Karpas-422 (cell line): ENCODE measurements around the gene SNX3. TPM values are rescaled to one million over a fixed set of nuclear protein-coding genes. Genes with fewer than 3 reads are reported as not detected.

Source experiments
- DNase-seq: peaks from one replicate; pipeline ENCODE4 v3.0.0-alpha.2; 2015
- H2AFZ ChIP-seq: fragments of 200-600 bp; sonication (generic); 2 replicates; pipeline ENCODE4 v1.6.1; 2014; ENCODE audit warnings: antibody characterized with exemption, low read length, mixed read lengths
- H3K27ac ChIP-seq: fragments of 200-600 bp; sonication (generic); 2 replicates; pipeline ENCODE4 v1.5.1; 2014; ENCODE audit warnings: mild to moderate bottlenecking, low read length, moderate library complexity
- H3K27me3 ChIP-seq: fragments of 200-600 bp; sonication (generic); 2 replicates; pipeline ENCODE4 v1.6.1; 2014; ENCODE audit warnings: low read length, mixed read lengths
- H3K36me3 ChIP-seq: fragments of 200-600 bp; sonication (generic); 2 replicates; pipeline ENCODE4 v1.6.1; 2014; ENCODE audit warnings: low read length, mixed read lengths; ENCODE audit not compliant: insufficient read depth
- H3K4me1 ChIP-seq: fragments of 200-600 bp; sonication (generic); 2 replicates; pipeline ENCODE4 v1.6.1; 2014; ENCODE audit warnings: mild to moderate bottlenecking, low read length, mixed read lengths
- H3K4me2 ChIP-seq: fragments of 200-600 bp; sonication (generic); 2 replicates; pipeline ENCODE4 v1.6.1; 2014; ENCODE audit warnings: low read length, low read depth, mild to moderate bottlenecking; ENCODE audit not compliant: poor library complexity, severe bottlenecking
- H3K4me3 ChIP-seq: fragments of 200-600 bp; sonication (generic); 2 replicates; pipeline ENCODE4 v1.5.1; 2014; ENCODE audit warnings: mild to moderate bottlenecking, antibody characterized with exemption, low read length, mixed read lengths
- H3K79me2 ChIP-seq: fragments of 200-600 bp; sonication (generic); 2 replicates; pipeline ENCODE4 v1.6.1; 2014; ENCODE audit warnings: mild to moderate bottlenecking, low read length, mixed read lengths
- H3K9ac ChIP-seq: fragments of 200-600 bp; sonication (generic); 2 replicates; pipeline ENCODE4 v1.6.0; 2014; ENCODE audit warnings: low read length
- H3K9me2 ChIP-seq: fragments of 200-600 bp; sonication (generic), shearing (Covaris generic); replicated peaks from 2 replicates; pipeline ENCODE4 v1.6.0; 2014; ENCODE audit warnings: mild to moderate bottlenecking, low read length, moderate library complexity; ENCODE audit not compliant: insufficient read depth
- H3K9me3 ChIP-seq: fragments of 300-700, 200-600 bp; sonication (generic); 2 replicates; pipeline ENCODE4 v1.6.1; 2014; ENCODE audit warnings: low read length, mixed read lengths
- H4K20me1 ChIP-seq: fragments of 200-600 bp; sonication (generic); 2 replicates; pipeline ENCODE4 v1.6.1; 2014; ENCODE audit warnings: mild to moderate bottlenecking, antibody characterized with exemption, low read length, low read depth; ENCODE audit not compliant: insufficient read depth
- total RNA-seq: library from RNA; depleted of rRNA; stranded (reverse); fragments of >200 nt; shearing (Covaris generic); gene quantifications from 2 replicates; pipeline ENCODE4 v1.2.3, GENCODE V29; 2014; ENCODE audit warnings: low replicate concordance

The SNX3 gene
- total RNA-seq, 1 experiment from 2014 or later = 177 TPM

DNA sequence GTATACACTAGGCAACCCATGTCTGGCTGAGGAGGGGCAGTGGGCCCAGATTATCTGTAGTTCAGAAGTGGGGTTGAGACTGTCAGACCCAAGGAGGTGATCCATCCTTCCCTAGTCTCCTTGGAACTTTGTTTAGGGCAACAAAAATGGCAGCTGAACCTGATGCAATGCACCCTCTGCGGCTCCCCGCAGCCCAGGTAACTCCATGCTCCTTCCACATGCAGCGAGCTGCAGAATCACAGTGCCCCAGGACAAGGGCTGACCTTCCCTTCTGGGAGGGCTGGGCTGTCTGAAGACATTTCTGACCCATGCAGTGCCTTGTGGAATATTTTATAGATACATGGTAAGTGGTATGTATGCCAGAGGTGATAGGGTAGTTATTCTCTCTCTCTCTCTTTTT is 65.6 kb downstream of the SNX3 start:
- no peaks in the 10 kb centered on the region for H3K9me3 ChIP-seq
- DNase-seq = no peak
- no peaks in the 10 kb centered on the region for H3K9me2 ChIP-seq
- H3K27me3 ChIP-seq = no peaks in the 10 kb centered on the region
- no peak overlapping the region for H3K4me2 ChIP-seq
- H4K20me1 ChIP-seq = no peaks in the 10 kb centered on the region
- H3K79me2 ChIP-seq = no peaks in the 10 kb centered on the region
- H3K4me3 ChIP-seq = no peak overlapping the region
- no peak overlapping the region for H3K27ac ChIP-seq
- no peak overlapping the region for H3K9ac ChIP-seq
- no peak overlapping the region for H2AFZ ChIP-seq
- no peaks in the 10 kb centered on the region for H3K36me3 ChIP-seq
- no peaks in the 10 kb centered on the region for H3K4me1 ChIP-seq

DNA sequence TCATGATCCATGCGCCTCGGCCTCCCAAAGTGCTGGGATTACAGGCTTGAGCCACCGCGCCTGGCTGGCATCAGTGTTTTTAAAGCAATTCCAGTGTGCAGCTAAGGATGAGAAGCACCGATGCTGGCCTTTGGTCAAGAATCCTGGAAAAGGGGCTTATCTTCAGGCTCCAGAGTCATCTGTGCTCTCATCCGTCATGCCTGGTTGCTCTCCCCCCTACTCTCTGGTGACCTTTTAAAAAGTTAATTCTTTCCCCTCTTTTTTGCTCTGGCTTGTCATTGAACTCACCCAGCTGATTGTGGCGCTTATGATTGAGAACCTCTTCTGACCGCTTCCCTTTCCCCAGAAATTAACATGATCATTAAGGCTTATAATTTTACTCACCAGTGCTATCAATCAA is 66.3 kb downstream of the SNX3 start:
- Histone ChIP-seq H3K27ac (no peak overlapping the region), H2AFZ (no peak overlapping the region), H3K9me2 (no peaks in the 10 kb centered on the region), H3K4me2 (no peak overlapping the region), H3K4me3 (no peak overlapping the region), H3K9ac (no peak overlapping the region), H3K4me1 (no peaks in the 10 kb centered on the region), H3K27me3 (no peaks in the 10 kb centered on the region), H3K36me3 (no peaks in the 10 kb centered on the region), H4K20me1 (no peaks in the 10 kb centered on the region), H3K79me2 (no peaks in the 10 kb centered on the region), H3K9me3 (no peaks in the 10 kb centered on the region)
- DNase-seq = no peak

DNA sequence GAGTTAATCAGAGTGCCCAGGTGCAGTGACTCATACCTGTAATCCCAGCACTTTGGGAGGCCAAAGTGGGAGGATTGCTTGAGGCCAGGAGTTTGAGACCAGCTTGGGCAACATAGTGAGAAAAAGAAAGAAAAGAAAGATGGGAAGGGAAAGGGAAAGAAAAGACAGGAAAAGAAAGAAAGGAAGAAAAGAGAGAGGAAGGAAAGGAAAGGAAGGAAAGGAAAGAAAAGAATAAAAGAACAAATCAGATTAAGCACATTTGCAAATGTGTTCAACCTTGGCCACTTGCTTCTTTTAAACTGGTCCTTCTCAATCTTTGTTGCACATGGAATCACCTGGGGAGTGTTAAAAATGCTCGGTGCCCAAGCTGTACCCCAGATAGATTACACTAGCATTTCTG is 67.0 kb downstream of the SNX3 start:
- no peaks in the 10 kb centered on the region for H3K4me1 ChIP-seq
- no peaks in the 10 kb centered on the region for H3K9me3 ChIP-seq
- H3K9ac ChIP-seq = no peak overlapping the region
- H3K4me2 ChIP-seq = no peak overlapping the region
- no peak overlapping the region for H3K4me3 ChIP-seq
- no peaks in the 10 kb centered on the region for H4K20me1 ChIP-seq
- no peak overlapping the region for H2AFZ ChIP-seq
- no peak for DNase-seq
- no peaks in the 10 kb centered on the region for H3K9me2 ChIP-seq
- H3K36me3 ChIP-seq = no peaks in the 10 kb centered on the region
- H3K27ac ChIP-seq = no peak overlapping the region
- H3K27me3 ChIP-seq = no peaks in the 10 kb centered on the region
- H3K79me2 ChIP-seq = no peaks in the 10 kb centered on the region

DNA sequence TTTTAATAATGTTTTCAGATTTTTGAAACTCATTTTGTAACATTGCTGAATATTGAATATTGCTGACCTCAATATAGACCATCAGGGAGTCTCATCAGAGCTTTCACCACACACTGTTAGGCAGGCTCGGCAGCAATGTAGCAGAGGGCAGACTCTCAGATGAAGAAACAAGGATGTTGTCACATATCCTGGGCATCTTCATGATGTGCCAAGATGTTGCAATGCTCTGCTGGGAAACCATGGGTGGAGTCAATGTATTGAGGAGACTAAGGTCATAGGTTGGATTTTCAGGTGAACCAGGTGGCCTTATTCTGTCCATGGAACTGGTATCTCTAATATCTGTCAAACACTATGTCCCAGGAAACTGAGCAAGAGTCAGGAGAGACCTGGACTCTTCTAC is 67.7 kb downstream of the SNX3 start:
- Histone ChIP-seq H3K79me2 (no peaks in the 10 kb centered on the region), H4K20me1 (no peaks in the 10 kb centered on the region), H3K9me2 (no peaks in the 10 kb centered on the region), H3K27me3 (no peaks in the 10 kb centered on the region), H3K4me2 (no peak overlapping the region), H3K4me1 (no peaks in the 10 kb centered on the region), H2AFZ (no peak overlapping the region), H3K36me3 (no peaks in the 10 kb centered on the region), H3K9ac (no peak overlapping the region), H3K4me3 (no peak overlapping the region), H3K27ac (no peak overlapping the region), H3K9me3 (no peaks in the 10 kb centered on the region)
- DNase-seq = no peak

GRCh38 chr6:108187519-108187918 is 73.3 kb downstream of the SNX3 start:
- no peak for DNase-seq
- Histone ChIP-seq H3K4me1 (no peaks in the 10 kb centered on the region), H3K4me3 (no peak overlapping the region), H3K9ac (no peak overlapping the region), H2AFZ (no peak overlapping the region), H3K27me3 (no peaks in the 10 kb centered on the region), H3K79me2 (no peaks in the 10 kb centered on the region), H4K20me1 (no peaks in the 10 kb centered on the region), H3K27ac (no peak overlapping the region), H3K9me3 (no peaks in the 10 kb centered on the region), H3K36me3 (no peaks in the 10 kb centered on the region), H3K9me2 (no peaks in the 10 kb centered on the region), H3K4me2 (no peak overlapping the region)

- no peak overlapping the region for H2AFZ ChIP-seq
- no peaks in the 10 kb centered on the region for H3K4me1 ChIP-seq
- H3K27me3 ChIP-seq = no peaks in the 10 kb centered on the region
- no peaks in the 10 kb centered on the region for H3K9me3 ChIP-seq
- H3K36me3 ChIP-seq = no peaks in the 10 kb centered on the region
- H3K4me3 ChIP-seq = no peak overlapping the region
- DNase-seq = no peak
- no peak overlapping the region for H3K4me2 ChIP-seq
- no peaks in the 10 kb centered on the region for H4K20me1 ChIP-seq
- no peaks in the 10 kb centered on the region for H3K79me2 ChIP-seq
- no peak overlapping the region for H3K27ac ChIP-seq
- no peaks in the 10 kb centered on the region for H3K9me2 ChIP-seq
- no peak overlapping the region for H3K9ac ChIP-seq
Measured at GRCh38 chr6:108186226-108186625, 74.6 kb downstream of the SNX3 start.

DNA sequence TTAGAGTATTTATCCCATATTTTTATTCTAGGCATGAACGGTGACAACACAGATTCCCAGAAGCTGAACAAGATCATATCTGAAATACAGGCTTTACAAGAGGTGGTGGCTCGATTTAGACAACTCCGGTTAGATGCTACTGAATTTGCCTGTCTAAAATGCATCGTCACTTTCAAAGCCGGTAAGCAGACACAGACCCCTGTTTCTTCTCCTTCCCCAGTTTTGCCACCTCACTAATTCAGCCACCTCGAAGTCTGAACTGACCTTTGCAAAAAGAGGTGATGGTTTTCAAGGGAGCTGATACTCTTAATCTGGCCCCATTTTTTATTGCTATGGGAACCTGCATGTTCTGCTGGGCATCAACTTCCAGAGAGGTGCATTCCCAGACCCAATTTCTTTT is 80.1 kb downstream of the SNX3 start:
- H3K27me3 ChIP-seq = no peaks in the 10 kb centered on the region
- H3K27ac ChIP-seq = no peak overlapping the region
- H3K36me3 ChIP-seq = no peaks in the 10 kb centered on the region
- no peaks in the 10 kb centered on the region for H3K9me3 ChIP-seq
- no peak overlapping the region for H3K4me2 ChIP-seq
- H2AFZ ChIP-seq = no peak overlapping the region
- H4K20me1 ChIP-seq = no peaks in the 10 kb centered on the region
- no peak overlapping the region for H3K9ac ChIP-seq
- H3K4me3 ChIP-seq = no peak overlapping the region
- DNase-seq = no peak
- no peaks in the 10 kb centered on the region for H3K79me2 ChIP-seq
- H3K4me1 ChIP-seq = no peaks in the 10 kb centered on the region
- H3K9me2 ChIP-seq = no peaks in the 10 kb centered on the region

DNA sequence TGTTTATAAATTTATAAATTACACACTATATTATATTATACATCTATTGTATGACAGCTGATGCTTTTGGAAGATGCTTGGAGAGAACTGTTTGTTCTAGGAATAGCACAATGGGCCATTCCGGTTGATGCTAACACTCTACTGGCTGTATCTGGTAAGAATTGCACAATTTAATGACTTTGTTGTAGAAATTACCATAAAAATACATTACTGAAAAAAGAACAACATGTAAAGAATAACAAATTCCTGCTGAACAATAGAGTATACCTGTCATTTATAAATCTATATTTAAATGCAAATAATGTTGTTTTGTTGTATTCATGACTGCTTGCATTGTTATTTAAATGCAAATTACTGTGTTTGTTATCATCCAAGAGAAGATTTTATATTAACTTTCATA is 80.6 kb downstream of the SNX3 start:
- Histone ChIP-seq H3K4me1 (no peaks in the 10 kb centered on the region), H3K9me2 (no peaks in the 10 kb centered on the region), H4K20me1 (no peaks in the 10 kb centered on the region), H3K9ac (no peak overlapping the region), H3K4me2 (no peak overlapping the region), H3K4me3 (no peak overlapping the region), H3K79me2 (no peaks in the 10 kb centered on the region), H3K9me3 (no peaks in the 10 kb centered on the region), H3K27me3 (no peaks in the 10 kb centered on the region), H2AFZ (no peak overlapping the region), H3K27ac (no peak overlapping the region), H3K36me3 (no peaks in the 10 kb centered on the region)
- no peak for DNase-seq

GRCh38 chr6:108179741-108180140 is 81.1 kb downstream of the SNX3 start:
- no peak for DNase-seq
- no peaks in the 10 kb centered on the region for H3K36me3 ChIP-seq
- H3K4me1 ChIP-seq = no peaks in the 10 kb centered on the region
- H4K20me1 ChIP-seq = no peaks in the 10 kb centered on the region
- H3K4me3 ChIP-seq = no peak overlapping the region
- no peaks in the 10 kb centered on the region for H3K79me2 ChIP-seq
- H3K27ac ChIP-seq = no peak overlapping the region
- no peaks in the 10 kb centered on the region for H3K9me3 ChIP-seq
- H3K9me2 ChIP-seq = no peaks in the 10 kb centered on the region
- no peak overlapping the region for H2AFZ ChIP-seq
- H3K27me3 ChIP-seq = no peaks in the 10 kb centered on the region
- no peak overlapping the region for H3K9ac ChIP-seq
- no peak overlapping the region for H3K4me2 ChIP-seq
